GM23338 (cell line): ENCODE results near the gene CHN1. TPM values are rescaled to one million over a fixed set of nuclear protein-coding genes. Genes with fewer than 3 reads are reported as not detected.

ENCODE experiments used
- ATAC-seq: fragments of 200-7000 bp; cut with Tn5 transposase; 3 replicates; pipeline ENCODE4 v1.9.1; 2020
- DNase-seq: peaks from one replicate; pipeline ENCODE4 v3.0.0-alpha.2; 2015; ENCODE audit warnings: low spot score
- H2AFZ ChIP-seq: fragments of 200-600 bp; sonication (generic); 2 replicates; pipeline ENCODE4 v1.8.0; 2016; ENCODE audit warnings: antibody characterized with exemption, mild to moderate bottlenecking, moderate library complexity
- H3F3A ChIP-seq: fragments of 200-600 bp; sonication (generic); replicated peaks from 2 replicates; pipeline ENCODE4 v1.8.0; 2017; ENCODE audit warnings: antibody characterized with exemption, mixed run types, low read depth
- H3K27ac ChIP-seq: fragments of 200-600 bp; sonication (generic); 2 replicates; pipeline ENCODE4 v1.6.1; 2016; ENCODE audit warnings: low read depth
- H3K27me3 ChIP-seq: fragments of 200-600 bp; sonication (generic); 2 replicates; pipeline ENCODE4 v1.8.0; 2016; ENCODE audit warnings: mild to moderate bottlenecking, mixed run types, moderate library complexity; ENCODE audit not compliant: insufficient read depth
- H3K36me3 ChIP-seq: fragments of 200-600 bp; sonication (generic); 2 replicates; pipeline ENCODE4 v1.8.0; 2016; ENCODE audit warnings: mild to moderate bottlenecking; ENCODE audit not compliant: insufficient read depth
- H3K4me1 ChIP-seq: fragments of 200-600 bp; sonication (generic); 2 replicates; pipeline ENCODE4 v1.8.0; 2016; ENCODE audit warnings: mild to moderate bottlenecking, moderate library complexity; ENCODE audit not compliant: insufficient read depth
- H3K4me2 ChIP-seq: fragments of 200-600 bp; sonication (generic); 2 replicates; pipeline ENCODE4 v1.7.1; 2017; ENCODE audit warnings: mixed run types
- H3K4me3 ChIP-seq: fragments of 200-600 bp; sonication (generic); 2 replicates; pipeline ENCODE4 v1.6.1; 2016; ENCODE audit warnings: mixed run types
- H3K79me2 ChIP-seq: fragments of 200-600 bp; sonication (generic); replicated peaks from 2 replicates; pipeline ENCODE4 v1.8.0; 2017; ENCODE audit warnings: mild to moderate bottlenecking; ENCODE audit not compliant: insufficient read depth
- H3K9me2 ChIP-seq: fragments of 200-600 bp; sonication (generic); 2 replicates; pipeline ENCODE4 v1.8.0; 2017; ENCODE audit not compliant: insufficient read depth
- H4K20me1 ChIP-seq: fragments of 200-600 bp; sonication (generic); replicated peaks from 2 replicates; pipeline ENCODE4 v1.8.0; 2017; ENCODE audit warnings: mild to moderate bottlenecking; ENCODE audit not compliant: insufficient read depth
- H3K27ac Mint-ChIP-seq: 2 replicates; pipeline ENCODE4 v1.8.0; 2020; ENCODE audit warnings: inconsistent platforms, mild to moderate bottlenecking, moderate library complexity, mixed read lengths
- H3K27me3 Mint-ChIP-seq: 3 replicates; pipeline ENCODE4 v1.8.0; 2022; ENCODE audit warnings: low read depth, mild to moderate bottlenecking, moderate library complexity, mixed read lengths, inconsistent platforms; ENCODE audit not compliant: insufficient read depth, poor library complexity
- H3K36me3 Mint-ChIP-seq: 3 replicates; pipeline ENCODE4 v1.8.0; 2021; ENCODE audit warnings: low read depth, mild to moderate bottlenecking, inconsistent platforms, moderate library complexity, mixed read lengths
- H3K4me1 Mint-ChIP-seq: 3 replicates; pipeline ENCODE4 v1.8.0; 2020; ENCODE audit warnings: mild to moderate bottlenecking, inconsistent platforms, mixed read lengths
- H3K4me3 Mint-ChIP-seq: 3 replicates; pipeline ENCODE4 v1.8.0; 2021; ENCODE audit warnings: moderate library complexity, mild to moderate bottlenecking, inconsistent platforms, mixed read lengths
- H3K9me3 Mint-ChIP-seq: 3 replicates; pipeline ENCODE4 v1.8.0; 2020; ENCODE audit warnings: moderate library complexity, mild to moderate bottlenecking, inconsistent platforms, mixed read lengths
- CREB1 ChIP-seq: fragments of 250-450 bp; sonication (Bioruptor Pico); IDR thresholded peaks from 2 replicates; pipeline ENCODE4 v1.5.0; 2020; ENCODE audit warnings: low read depth, mild to moderate bottlenecking, moderate library complexity
- EZH2 ChIP-seq: fragments of 200-600 bp; sonication (generic); IDR thresholded peaks from one replicate; pipeline ENCODE4 v1.8.0; 2017; ENCODE audit warnings: antibody characterized with exemption, mild to moderate bottlenecking, low read depth; ENCODE audit not compliant: unreplicated experiment
- NANOG ChIP-seq: IDR thresholded peaks from 2 replicates; pipeline ENCODE4 v1.6.1; 2016; ENCODE audit warnings: antibody characterized with exemption, borderline replicate concordance
- POLR2AphosphoS5 ChIP-seq: IDR thresholded peaks from 2 replicates; pipeline ENCODE4 v1.6.1; 2016; ENCODE audit warnings: antibody characterized with exemption, low read depth
- REST ChIP-seq: IDR thresholded peaks from one replicate; pipeline ENCODE4 v1.6.1; 2018; ENCODE audit warnings: antibody characterized with exemption; ENCODE audit not compliant: unreplicated experiment
- STAT1 ChIP-seq: IDR thresholded peaks from one replicate; pipeline ENCODE4 v1.6.1; 2016; ENCODE audit warnings: antibody characterized with exemption; ENCODE audit not compliant: unreplicated experiment
- ZNF114 ChIP-seq: fragments of 250-450 bp; sonication (Bioruptor Pico); IDR thresholded peaks from 2 replicates; pipeline ENCODE4 v1.5.0; 2020; ENCODE audit warnings: mild to moderate bottlenecking, moderate library complexity
- ZNF331 ChIP-seq: fragments of 250-450 bp; sonication (Bioruptor Pico); IDR thresholded peaks from 2 replicates; pipeline ENCODE4 v1.5.0; 2020; ENCODE audit warnings: low read depth, mild to moderate bottlenecking, moderate library complexity
- polyA plus RNA-seq: library from polyadenylated mRNA; unstranded; fragments of >200 nt; fragmentation: Nextera tagmentation; extraction: Ambion mirVana; gene quantifications from 2 replicates; pipeline ENCODE4 v1.2.1, GENCODE V29; 2016
- total RNA-seq: library from RNA; depleted of rRNA; stranded (reverse); fragments of >200 nt; shearing (Covaris generic); gene quantifications from 2 replicates; pipeline ENCODE4 v1.2.3, GENCODE V29; 2014
- TF ChIP-seq, protein P1 (sequence below), 2 experiments: fragments of 200-600 bp in 1 of 2; sonication (generic) in 1 of 2; conservative IDR thresholded peaks; 2 replicates each; pipeline versions ENCODE4 v1.5.1 to v1.6.1; 2016 to 2017; ENCODE audit warnings: antibody characterized with exemption in 2 of 2, low read depth in 2 of 2, mild to moderate bottlenecking in 2 of 2, moderate library complexity in 1 of 2

CHN1 gene
- total and polyA plus RNA-seq, 2 experiments from 2014 or later = 28.1 to 36.5 TPM

- Histone ChIP-seq H2AFZ (no peak overlapping the region), H3K36me3 (no peaks in the 10 kb centered on the region), H3K4me2 (peak overlapping the region; percentile 86), H3K79me2 (peaks cover 67% of the 10 kb centered on the region), H3K9me2 (no peaks in the 10 kb centered on the region), H4K20me1 (peaks cover 8% of the 10 kb centered on the region; the same call in 1 of the 2 replicates), H3K4me1 (peaks cover 43% of the 10 kb centered on the region), H3K27me3 (no peaks in the 10 kb centered on the region), H3K27ac (no peak overlapping the region), H3F3A (no peaks in the 10 kb centered on the region), H3K4me3 (peak overlapping the region; percentile 83)
- H3K4me3 Mint-ChIP-seq = peak overlapping the region; percentile 95
- peak; percentile 33 for DNase-seq
- H3K27me3 Mint-ChIP-seq = peaks cover 3% of the 10 kb centered on the region
- H3K9me3 Mint-ChIP-seq = no peaks in the 10 kb centered on the region; the same call in 2 of the 3 replicates
- TF ChIP-seq, protein P1, sequence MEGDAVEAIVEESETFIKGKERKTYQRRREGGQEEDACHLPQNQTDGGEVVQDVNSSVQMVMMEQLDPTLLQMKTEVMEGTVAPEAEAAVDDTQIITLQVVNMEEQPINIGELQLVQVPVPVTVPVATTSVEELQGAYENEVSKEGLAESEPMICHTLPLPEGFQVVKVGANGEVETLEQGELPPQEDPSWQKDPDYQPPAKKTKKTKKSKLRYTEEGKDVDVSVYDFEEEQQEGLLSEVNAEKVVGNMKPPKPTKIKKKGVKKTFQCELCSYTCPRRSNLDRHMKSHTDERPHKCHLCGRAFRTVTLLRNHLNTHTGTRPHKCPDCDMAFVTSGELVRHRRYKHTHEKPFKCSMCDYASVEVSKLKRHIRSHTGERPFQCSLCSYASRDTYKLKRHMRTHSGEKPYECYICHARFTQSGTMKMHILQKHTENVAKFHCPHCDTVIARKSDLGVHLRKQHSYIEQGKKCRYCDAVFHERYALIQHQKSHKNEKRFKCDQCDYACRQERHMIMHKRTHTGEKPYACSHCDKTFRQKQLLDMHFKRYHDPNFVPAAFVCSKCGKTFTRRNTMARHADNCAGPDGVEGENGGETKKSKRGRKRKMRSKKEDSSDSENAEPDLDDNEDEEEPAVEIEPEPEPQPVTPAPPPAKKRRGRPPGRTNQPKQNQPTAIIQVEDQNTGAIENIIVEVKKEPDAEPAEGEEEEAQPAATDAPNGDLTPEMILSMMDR (conservative IDR thresholded peaks at IDR 0.05; ENCODE audit: low read depth in 2 of 2) = no peak
- TF ChIP-seq POLR2AphosphoS5 = no peak
- TF ChIP-seq CREB1 (CRISPR knock-in tag) = no peak
- peaks cover 46% of the 10 kb centered on the region for H3K4me1 Mint-ChIP-seq
- H3K27ac Mint-ChIP-seq = no peak overlapping the region
- peaks cover 4% of the 10 kb centered on the region; the same call in 1 of the 3 replicates for H3K36me3 Mint-ChIP-seq
- no peak for ATAC-seq
Observed at GRCh38 chr2:175002547-175003274, 2.5 kb downstream of the CHN1 start.

- peaks cover 78% of the 10 kb centered on the region for H3K79me2 ChIP-seq
Observed at GRCh38 chr2:175001566-175001965, 3.6 kb downstream of the CHN1 start.

GRCh38 chr2:174997110-174997509, 8.1 kb downstream of the CHN1 start:
- H3K36me3 Mint-ChIP-seq = peaks cover 21% of the 10 kb centered on the region
- no peaks in the 10 kb centered on the region for H3K27me3 ChIP-seq
- H3K4me1 ChIP-seq = peaks cover 33% of the 10 kb centered on the region
- no peaks in the 10 kb centered on the region for H3F3A ChIP-seq
- no peak overlapping the region for H2AFZ ChIP-seq
- no peak overlapping the region for H3K27ac Mint-ChIP-seq
- peaks cover 8% of the 10 kb centered on the region; the same call in 1 of the 2 replicates for H4K20me1 ChIP-seq
- H3K4me1 Mint-ChIP-seq = peaks cover 31% of the 10 kb centered on the region
- peaks cover 5% of the 10 kb centered on the region; the same call in 2 of the 3 replicates for H3K9me3 Mint-ChIP-seq
- no peak overlapping the region for H3K4me3 Mint-ChIP-seq
- H3K4me2 ChIP-seq = no peak overlapping the region
- no peaks in the 10 kb centered on the region for H3K9me2 ChIP-seq
- DNase-seq = no peak
- ATAC-seq = no peak
- H3K27ac ChIP-seq = no peak overlapping the region
- H3K4me3 ChIP-seq = no peak overlapping the region
- peaks cover 99% of the 10 kb centered on the region for H3K79me2 ChIP-seq
- H3K36me3 ChIP-seq = no peaks in the 10 kb centered on the region
- no peaks in the 10 kb centered on the region for H3K27me3 Mint-ChIP-seq
- TF ChIP-seq ZNF114 (CRISPR knock-in tag) (no peak), EZH2 (no peak), POLR2AphosphoS5 (no peak), NANOG (no peak), REST (no peak), ZNF331 (CRISPR knock-in tag) (no peak)
- TF ChIP-seq, protein P1 (conservative IDR thresholded peaks at IDR 0.05; ENCODE audit: low read depth in 2 of 2) = no peak

More at GRCh38 chr2:175001566-175001965, 3.6 kb downstream of the CHN1 start:
- no peaks in the 10 kb centered on the region; the same call in 1 of the 3 replicates for H3K9me3 Mint-ChIP-seq
- Histone ChIP-seq H3F3A (no peaks in the 10 kb centered on the region), H3K36me3 (no peaks in the 10 kb centered on the region), H3K4me3 (no peak overlapping the region), H4K20me1 (peaks cover 8% of the 10 kb centered on the region; the same call in 1 of the 2 replicates), H3K27ac (no peak overlapping the region), H3K4me1 (peaks cover 36% of the 10 kb centered on the region), H2AFZ (no peak overlapping the region), H3K27me3 (no peaks in the 10 kb centered on the region), H3K9me2 (no peaks in the 10 kb centered on the region), H3K4me2 (no peak overlapping the region)
- H3K4me3 Mint-ChIP-seq = no peak overlapping the region
- peaks cover 7% of the 10 kb centered on the region; the same call in 1 of the 3 replicates for H3K36me3 Mint-ChIP-seq
- DNase-seq = no peak
- no peak overlapping the region for H3K27ac Mint-ChIP-seq
- H3K27me3 Mint-ChIP-seq = peaks cover 3% of the 10 kb centered on the region
- TF ChIP-seq STAT1 = no peak
- no peak for TF ChIP-seq CREB1 (CRISPR knock-in tag)
- no peak for TF ChIP-seq ZNF331 (CRISPR knock-in tag)
- peaks cover 37% of the 10 kb centered on the region for H3K4me1 Mint-ChIP-seq
- no peak for ATAC-seq
